HG03060 (cell line): ENCODE data around the gene TRIM24.
"Not testable (repeated sequence)": the region's sequence is repeated elsewhere in the genome, so short reads cannot be mapped to it uniquely, and the experiment has no call there.

Source experiments
- ATAC-seq: cut with Tn5 transposase; IDR thresholded peaks from one replicate; pipeline ENCODE4 v1.9.1; 2021; ENCODE audit warnings: low read depth, moderate number of reproducible peaks; ENCODE audit not compliant: unreplicated experiment

TRIM24 gene

GRCh38 chr7:138460176-138460648 is at the start of gene TRIM24:
Gene TRIM24, plus strand, starts transcription at chr7:138460259. Its CDS starts 290 bp downstream, at chr7:138460549.
- peak; percentile 51 for ATAC-seq

- not testable (repeated sequence) for ATAC-seq
These were observed 48.0 kb upstream of the TRIM24 start for GRCh38 chr7:138412077-138412476.

GRCh38 chr7:138412921-138413320 is 47.1 kb upstream of the TRIM24 start:
- ATAC-seq, result not testable (repeated sequence)

- ATAC-seq, result no peak
These were observed 42.9 kb upstream of the TRIM24 start for GRCh38 chr7:138417078-138417700.

GRCh38 chr7:138417764-138418163 is 42.3 kb upstream of the TRIM24 start:
- ATAC-seq, result no peak

- not testable (repeated sequence) for ATAC-seq
These were observed 41.7 kb upstream of the TRIM24 start for GRCh38 chr7:138418403-138418802.

- no peak for ATAC-seq
These were observed 35.0 kb upstream of the TRIM24 start for GRCh38 chr7:138425026-138425425.

GRCh38 chr7:138429577-138430250 is 30.3 kb upstream of the TRIM24 start:
- ATAC-seq, result no peak

GRCh38 chr7:138431517-138431916 is 28.5 kb upstream of the TRIM24 start:
- no peak for ATAC-seq

GRCh38 chr7:138433583-138434443 is 26.2 kb upstream of the TRIM24 start:
- ATAC-seq, result no peak

- no peak for ATAC-seq
These were observed 25.5 kb upstream of the TRIM24 start for GRCh38 chr7:138434597-138435019.

GRCh38 chr7:138435231-138435919 is 24.7 kb upstream of the TRIM24 start:
- ATAC-seq, result no peak

- ATAC-seq, result no peak
These were observed 23.7 kb upstream of the TRIM24 start for GRCh38 chr7:138436388-138436787.

GRCh38 chr7:138440460-138440859 is 19.6 kb upstream of the TRIM24 start:
- no peak for ATAC-seq

GRCh38 chr7:138442822-138443221 is 17.2 kb upstream of the TRIM24 start:
- ATAC-seq, result no peak

GRCh38 chr7:138449580-138449979 is 10.5 kb upstream of the TRIM24 start:
- no peak for ATAC-seq

GRCh38 chr7:138455609-138456008 is 4.5 kb upstream of the TRIM24 start:
- no peak for ATAC-seq

GRCh38 chr7:138456220-138456619 is 3.8 kb upstream of the TRIM24 start:
- no peak for ATAC-seq

- no peak for ATAC-seq
These were observed 1.3 kb upstream of the TRIM24 start for GRCh38 chr7:138458576-138459412.
